ENCODE data around the gene GET4.

DNA sequence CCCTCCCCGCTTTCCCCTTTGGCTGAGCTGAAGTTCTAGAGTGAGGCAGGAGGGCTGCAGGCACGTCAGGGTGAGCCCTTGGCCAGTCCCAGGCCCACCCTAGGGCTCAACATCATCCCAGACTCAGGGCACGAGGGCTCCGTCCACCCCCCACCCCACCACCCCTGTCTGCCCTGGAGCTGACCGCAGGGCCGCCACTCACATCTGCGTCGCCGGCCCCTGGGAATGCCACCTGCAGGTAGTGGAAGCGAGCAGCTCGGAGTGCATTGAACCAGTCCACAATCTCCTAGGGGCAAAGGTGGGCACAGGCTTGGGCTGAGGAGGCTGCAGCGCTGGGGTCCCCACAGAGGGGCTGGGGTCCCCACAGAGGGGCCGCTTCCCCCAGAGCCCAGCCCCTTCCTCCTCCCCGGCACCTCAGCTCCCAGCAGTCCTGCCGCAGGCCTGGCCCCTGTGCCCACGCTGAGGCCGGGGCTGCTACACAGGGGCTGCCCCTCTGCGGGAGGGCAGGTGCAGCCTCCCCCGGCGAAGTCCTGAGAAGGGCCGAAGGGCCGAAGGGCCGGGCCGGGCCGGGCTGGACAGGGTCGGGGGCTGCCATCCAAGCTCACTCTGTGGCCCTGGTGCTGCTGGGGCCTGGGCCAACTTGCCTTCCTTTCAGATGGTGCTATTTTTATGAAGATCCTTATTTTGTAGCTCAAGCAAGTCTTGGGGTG is 24.1 kb downstream of the GET4 start:
- TF ChIP-seq, protein P1, sequence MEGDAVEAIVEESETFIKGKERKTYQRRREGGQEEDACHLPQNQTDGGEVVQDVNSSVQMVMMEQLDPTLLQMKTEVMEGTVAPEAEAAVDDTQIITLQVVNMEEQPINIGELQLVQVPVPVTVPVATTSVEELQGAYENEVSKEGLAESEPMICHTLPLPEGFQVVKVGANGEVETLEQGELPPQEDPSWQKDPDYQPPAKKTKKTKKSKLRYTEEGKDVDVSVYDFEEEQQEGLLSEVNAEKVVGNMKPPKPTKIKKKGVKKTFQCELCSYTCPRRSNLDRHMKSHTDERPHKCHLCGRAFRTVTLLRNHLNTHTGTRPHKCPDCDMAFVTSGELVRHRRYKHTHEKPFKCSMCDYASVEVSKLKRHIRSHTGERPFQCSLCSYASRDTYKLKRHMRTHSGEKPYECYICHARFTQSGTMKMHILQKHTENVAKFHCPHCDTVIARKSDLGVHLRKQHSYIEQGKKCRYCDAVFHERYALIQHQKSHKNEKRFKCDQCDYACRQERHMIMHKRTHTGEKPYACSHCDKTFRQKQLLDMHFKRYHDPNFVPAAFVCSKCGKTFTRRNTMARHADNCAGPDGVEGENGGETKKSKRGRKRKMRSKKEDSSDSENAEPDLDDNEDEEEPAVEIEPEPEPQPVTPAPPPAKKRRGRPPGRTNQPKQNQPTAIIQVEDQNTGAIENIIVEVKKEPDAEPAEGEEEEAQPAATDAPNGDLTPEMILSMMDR (IDR thresholded peaks at IDR 0.05; ENCODE audit: low read depth, low read length, missing input control): no peak
- TF ChIP-seq JUND (IDR thresholded peaks at IDR 0.05): no peak
- TF ChIP-seq, protein P2, sequence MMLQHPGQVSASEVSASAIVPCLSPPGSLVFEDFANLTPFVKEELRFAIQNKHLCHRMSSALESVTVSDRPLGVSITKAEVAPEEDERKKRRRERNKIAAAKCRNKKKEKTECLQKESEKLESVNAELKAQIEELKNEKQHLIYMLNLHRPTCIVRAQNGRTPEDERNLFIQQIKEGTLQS (IDR thresholded peaks at IDR 0.05): no peak
- TF ChIP-seq TAF1 (conservative IDR thresholded peaks at IDR 0.05): no peak
- TF ChIP-seq, protein P3, sequence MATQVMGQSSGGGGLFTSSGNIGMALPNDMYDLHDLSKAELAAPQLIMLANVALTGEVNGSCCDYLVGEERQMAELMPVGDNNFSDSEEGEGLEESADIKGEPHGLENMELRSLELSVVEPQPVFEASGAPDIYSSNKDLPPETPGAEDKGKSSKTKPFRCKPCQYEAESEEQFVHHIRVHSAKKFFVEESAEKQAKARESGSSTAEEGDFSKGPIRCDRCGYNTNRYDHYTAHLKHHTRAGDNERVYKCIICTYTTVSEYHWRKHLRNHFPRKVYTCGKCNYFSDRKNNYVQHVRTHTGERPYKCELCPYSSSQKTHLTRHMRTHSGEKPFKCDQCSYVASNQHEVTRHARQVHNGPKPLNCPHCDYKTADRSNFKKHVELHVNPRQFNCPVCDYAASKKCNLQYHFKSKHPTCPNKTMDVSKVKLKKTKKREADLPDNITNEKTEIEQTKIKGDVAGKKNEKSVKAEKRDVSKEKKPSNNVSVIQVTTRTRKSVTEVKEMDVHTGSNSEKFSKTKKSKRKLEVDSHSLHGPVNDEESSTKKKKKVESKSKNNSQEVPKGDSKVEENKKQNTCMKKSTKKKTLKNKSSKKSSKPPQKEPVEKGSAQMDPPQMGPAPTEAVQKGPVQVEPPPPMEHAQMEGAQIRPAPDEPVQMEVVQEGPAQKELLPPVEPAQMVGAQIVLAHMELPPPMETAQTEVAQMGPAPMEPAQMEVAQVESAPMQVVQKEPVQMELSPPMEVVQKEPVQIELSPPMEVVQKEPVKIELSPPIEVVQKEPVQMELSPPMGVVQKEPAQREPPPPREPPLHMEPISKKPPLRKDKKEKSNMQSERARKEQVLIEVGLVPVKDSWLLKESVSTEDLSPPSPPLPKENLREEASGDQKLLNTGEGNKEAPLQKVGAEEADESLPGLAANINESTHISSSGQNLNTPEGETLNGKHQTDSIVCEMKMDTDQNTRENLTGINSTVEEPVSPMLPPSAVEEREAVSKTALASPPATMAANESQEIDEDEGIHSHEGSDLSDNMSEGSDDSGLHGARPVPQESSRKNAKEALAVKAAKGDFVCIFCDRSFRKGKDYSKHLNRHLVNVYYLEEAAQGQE (IDR thresholded peaks at IDR 0.05): no peak
- TF ChIP-seq EGR1 (IDR thresholded peaks at IDR 0.05; ENCODE audit: low read depth in 2 of 2): no peak
- TF ChIP-seq GABPA (IDR thresholded peaks at IDR 0.05 in 1 of 2, conservative IDR thresholded peaks at IDR 0.05 in 1 of 2): no peak
